ENCODE results near the gene NMNAT1.

DNA sequence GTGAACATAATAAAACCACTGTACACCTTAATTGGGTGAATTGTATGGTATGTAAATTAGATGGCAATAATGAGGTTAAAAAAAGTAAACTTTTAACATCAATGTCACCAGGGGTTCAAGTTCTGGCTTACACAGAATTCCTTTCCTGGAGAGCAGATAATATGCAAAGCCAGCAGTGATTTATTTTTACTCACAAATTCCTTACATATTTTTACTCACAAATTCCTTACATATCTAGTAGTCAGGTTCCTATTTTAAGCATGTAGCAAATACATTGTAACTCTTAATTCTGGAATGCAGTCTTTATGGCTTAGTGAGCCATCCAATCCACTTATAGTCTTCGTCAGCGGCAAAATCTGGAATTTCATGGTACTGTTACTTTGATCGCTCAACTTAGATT lies 88.2 kb downstream of the NMNAT1 start:
- TF ChIP-seq CTCF (IDR thresholded peaks at IDR 0.05; ENCODE audit: low read depth, low read length, poor library complexity, severe bottlenecking) (no peak), EZH2phosphoT487 (IDR thresholded peaks at IDR 0.05; ENCODE audit: borderline replicate concordance, low read length) (no peak)
